Heart left ventricle (tissue), 16 donors: ENCODE results near the gene CCDC187. TPM values are rescaled to one million over a fixed set of nuclear protein-coding genes. Genes with fewer than 3 reads are reported as not detected.

Source experiments
- ATAC-seq, 4 donors: fragments of 200-7000 bp; cut with Tn5 transposase; one replicate each; pipeline ENCODE4 v1.9.1; 2020 to 2022; ENCODE audit warnings: moderate library complexity in 4 of 4, mild to moderate bottlenecking in 3 of 4, moderate number of reproducible peaks in 1 of 4
- DNase-seq, 5 donors: peaks; one replicate each; pipeline ENCODE4 v3.0.0-alpha.2; 2020
- H3K27ac ChIP-seq, 12 donors: fragments of 200-600 bp; sonication (generic) in 4 of 12; one replicate each; pipeline versions ENCODE4 v1.5.0 to v1.8.0; 2016 to 2022; ENCODE audit warnings: mild to moderate bottlenecking in 2 of 12
- H3K27me3 ChIP-seq, 9 donors: fragments of 200-600 bp; sonication (generic) in 2 of 9; one replicate each; pipeline versions ENCODE4 v1.5.1 to v1.8.0; 2016 to 2022; ENCODE audit warnings: mild to moderate bottlenecking in 3 of 9
- H3K36me3 ChIP-seq, 9 donors: fragments of 200-600 bp; sonication (generic) in 2 of 9; one replicate each; pipeline versions ENCODE4 v1.5.0 to v1.8.0; 2018 to 2022; ENCODE audit warnings: mild to moderate bottlenecking in 2 of 9
- H3K4me1 ChIP-seq, 12 donors: fragments of 200-600 bp; sonication (generic) in 4 of 12; one replicate each; pipeline versions ENCODE4 v1.5.0 to v1.8.0; 2016 to 2022; ENCODE audit warnings: mild to moderate bottlenecking in 3 of 12
- H3K4me3 ChIP-seq, 12 donors: fragments of 200-600 bp; sonication (generic) in 4 of 12; one replicate each; pipeline versions ENCODE4 v1.5.0 to v1.8.0; 2017 to 2022; ENCODE audit warnings: mild to moderate bottlenecking in 9 of 12, moderate library complexity in 4 of 12
- H3K9me3 ChIP-seq, 12 donors: fragments of 200-600 bp; sonication (generic) in 4 of 12; one replicate each; pipeline versions ENCODE4 v1.5.0 to v1.8.0; 2016 to 2022; ENCODE audit warnings: mild to moderate bottlenecking in 1 of 12
- POLR2A ChIP-seq, 2 donors: fragments of 450-650 bp; IDR thresholded peaks; one replicate each; pipeline ENCODE4 v1.6.1; 2017; ENCODE audit warnings: antibody characterized with exemption in 2 of 2, mild to moderate bottlenecking in 2 of 2, moderate library complexity in 2 of 2
- WGBS, 4 donors: extraction: QIAGEN DNeasy Blood & Tissue Kit in 2 of 4; methylation state at CpG; one replicate each; pipeline versions ENCODE4 v1.1.5 to v1.1.7; 2013 to 2018; 5-methylcytosine and 5-hydroxymethylcytosine counted together
- intact Hi-C, 10 donors: fragments of 100-400 bp; cut with DNase I; formaldehyde crosslinking; loops; one replicate each; pipeline versions ENCODE4 v1.11.1 to v1.14.2; 2022
- polyA plus RNA-seq, 2 donors: library from polyadenylated mRNA; stranded (reverse); fragments of 200-250 nt; gene quantifications; one replicate each; pipeline ENCODE4 v1.2.3, GENCODE V29; 2013
- total RNA-seq, 9 donors: library from RNA; depleted of rRNA in 2 of 9; stranded (reverse); fragments of >200 nt in 2 of 9; fragmentation: NEBNext Ultra II Directional in 3 of 9; extraction: Animal tissue kit (Norgen Biotek cat#: 25700) in 3 of 9; gene quantifications; one replicate each; pipeline versions ENCODE4 v1.1.0 to v1.2.4, GENCODE V29; 2016 to 2023
- TF ChIP-seq, protein P1 (sequence below), 12 donors: fragments of 200-600 bp; sonication (generic) in 4 of 12; IDR thresholded peaks; one replicate each; pipeline versions ENCODE4 v1.5.0 to v1.8.0; 2018 to 2022; ENCODE audit warnings: antibody characterized with exemption in 12 of 12, mild to moderate bottlenecking in 5 of 12
- donor health status: ischemic (EF 13 %, LVEDD 7.1; RV severe dilation, severe dysfunction).
- donor health status: healthy with polysubstance abuse.
- donor health status: DM: no; HTN: yes; CAD: no.
- donor health status: DM: no; HTN: no; CAD: no.
- donor health status: ischemic (EF 25% LVEDD 6.9; RV normal size, moderate dysfunction).
- donor health status: ischemic (EF 25% LVEDD 5.7; RV mildly dilated, moderate dysfunction).
- donor health status: healthy.
- donor health status: DM: yes; HTN: yes; CAD: no.
- donor health status: ischemic (EF 35%, LVEDD 5.7; RV mildly dilated, moderate dysfunction).
- donor health status: nonischemic (EF 11% LVEDD 7.7; RV severe dilation, severe dysfunction).
- donor health status: DM: yes; HTN: yes; CAD: no.
- donor health status: PGD.
- donor health status: ischemic (EF 29% LVEDD 5.4; RV normal size, mild dysfunction).
- donor health status: nonischemic (EF 23%, LVEDD 6.1; RV moderate dilation, normal function).

Gene CCDC187
- total and polyA plus RNA-seq, 11 donors = 0.04 TPM; not detected in 10

DNA sequence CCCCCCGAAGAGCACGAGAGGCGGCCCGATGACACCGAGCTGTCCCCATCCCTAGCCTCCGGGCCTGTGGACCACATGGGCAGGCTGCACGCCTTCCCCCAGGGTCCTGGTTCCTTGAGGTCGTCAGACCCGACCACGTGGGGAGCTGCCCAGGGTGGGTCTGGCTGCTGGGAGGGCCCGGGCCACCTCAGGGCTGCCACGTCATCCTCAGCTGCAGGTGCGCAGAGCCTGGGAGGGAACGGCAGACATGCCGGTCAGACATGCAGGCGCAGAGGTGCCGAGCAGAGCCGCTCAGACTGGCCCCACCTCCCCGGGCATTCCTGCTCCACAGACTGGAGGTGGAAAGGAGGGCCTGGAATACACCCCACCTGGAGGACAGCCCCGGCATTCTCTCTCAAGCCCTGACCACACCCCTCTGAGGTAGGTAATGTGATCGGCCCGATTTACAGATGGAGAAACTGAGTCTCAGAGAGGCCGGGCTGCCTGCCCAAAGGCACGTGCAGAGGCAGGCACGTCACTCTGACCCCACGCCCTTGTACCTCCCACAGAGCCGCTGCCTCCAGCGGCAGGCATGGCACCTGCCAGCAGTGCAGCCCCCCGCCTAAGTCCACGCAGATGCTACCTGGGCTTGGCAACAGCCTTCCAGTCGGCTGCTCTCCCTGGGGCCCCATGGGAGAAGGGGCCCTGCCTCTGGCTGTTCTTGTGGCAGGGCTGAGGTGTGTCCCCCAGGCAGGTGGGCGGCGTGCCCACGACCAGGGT is 649 bp downstream of the CCDC187 start:
- H3K4me1 ChIP-seq = no peaks in the 10 kb centered on the region
- whole genome bisulfite sequencing, 4 donors = 80 to 85% (median 83%) methylated on average over 17 to 34 of the region's 34 CpGs
- H3K27ac ChIP-seq = no peak overlapping the region
- TF ChIP-seq, protein P1, sequence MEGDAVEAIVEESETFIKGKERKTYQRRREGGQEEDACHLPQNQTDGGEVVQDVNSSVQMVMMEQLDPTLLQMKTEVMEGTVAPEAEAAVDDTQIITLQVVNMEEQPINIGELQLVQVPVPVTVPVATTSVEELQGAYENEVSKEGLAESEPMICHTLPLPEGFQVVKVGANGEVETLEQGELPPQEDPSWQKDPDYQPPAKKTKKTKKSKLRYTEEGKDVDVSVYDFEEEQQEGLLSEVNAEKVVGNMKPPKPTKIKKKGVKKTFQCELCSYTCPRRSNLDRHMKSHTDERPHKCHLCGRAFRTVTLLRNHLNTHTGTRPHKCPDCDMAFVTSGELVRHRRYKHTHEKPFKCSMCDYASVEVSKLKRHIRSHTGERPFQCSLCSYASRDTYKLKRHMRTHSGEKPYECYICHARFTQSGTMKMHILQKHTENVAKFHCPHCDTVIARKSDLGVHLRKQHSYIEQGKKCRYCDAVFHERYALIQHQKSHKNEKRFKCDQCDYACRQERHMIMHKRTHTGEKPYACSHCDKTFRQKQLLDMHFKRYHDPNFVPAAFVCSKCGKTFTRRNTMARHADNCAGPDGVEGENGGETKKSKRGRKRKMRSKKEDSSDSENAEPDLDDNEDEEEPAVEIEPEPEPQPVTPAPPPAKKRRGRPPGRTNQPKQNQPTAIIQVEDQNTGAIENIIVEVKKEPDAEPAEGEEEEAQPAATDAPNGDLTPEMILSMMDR (IDR thresholded peaks at IDR 0.05) = no peak
- TF ChIP-seq POLR2A (IDR thresholded peaks at IDR 0.05) = no peak
- DNase-seq (no peak), ATAC-seq (no peak)
- H3K4me3 ChIP-seq = no peak overlapping the region
- H3K9me3 ChIP-seq = no peaks in the 10 kb centered on the region
- no peaks in the 10 kb centered on the region for H3K36me3 ChIP-seq
- H3K27me3 ChIP-seq = peaks cover 0 to 10% (median 0%) of the 10 kb centered on the region in 9 donors
- intact Hi-C loops = no loop called here

DNA sequence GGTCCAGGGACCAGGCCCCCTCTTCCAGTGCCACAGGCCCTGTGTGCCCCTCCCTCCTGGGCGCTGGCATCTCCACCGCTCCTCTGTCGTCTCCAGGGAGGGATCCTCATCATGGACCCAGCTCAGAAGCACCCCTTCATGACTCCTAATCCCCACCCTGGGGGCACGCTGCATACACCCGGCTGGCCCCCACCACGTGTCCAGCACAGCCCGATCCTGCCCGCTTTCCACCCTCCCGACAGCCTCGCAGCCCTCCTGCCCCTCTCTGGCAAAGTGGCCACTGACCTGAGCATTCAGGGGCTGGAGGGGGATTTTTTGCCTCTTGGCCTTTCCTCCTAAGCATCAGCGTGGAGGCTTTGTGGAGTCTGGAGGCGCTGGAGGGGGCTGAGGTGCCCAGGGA is 1.4 kb downstream of the CCDC187 start:
- DNase-seq (no peak), ATAC-seq (no peak)
- intact Hi-C loops = no loop called here
- Histone ChIP-seq H3K4me1 (no peaks in the 10 kb centered on the region), H3K27me3 (peaks cover 0 to 10% (median 0%) of the 10 kb centered on the region in 9 donors), H3K9me3 (no peaks in the 10 kb centered on the region), H3K4me3 (no peak overlapping the region), H3K27ac (no peak overlapping the region), H3K36me3 (no peaks in the 10 kb centered on the region)
- WGBS, 4 donors = 82 to 90% (median 88%) methylated on average over 12 of the region's 12 CpGs
- no peak for TF ChIP-seq POLR2A (IDR thresholded peaks at IDR 0.05)
- TF ChIP-seq, protein P1 (IDR thresholded peaks at IDR 0.05) = no peak

DNA sequence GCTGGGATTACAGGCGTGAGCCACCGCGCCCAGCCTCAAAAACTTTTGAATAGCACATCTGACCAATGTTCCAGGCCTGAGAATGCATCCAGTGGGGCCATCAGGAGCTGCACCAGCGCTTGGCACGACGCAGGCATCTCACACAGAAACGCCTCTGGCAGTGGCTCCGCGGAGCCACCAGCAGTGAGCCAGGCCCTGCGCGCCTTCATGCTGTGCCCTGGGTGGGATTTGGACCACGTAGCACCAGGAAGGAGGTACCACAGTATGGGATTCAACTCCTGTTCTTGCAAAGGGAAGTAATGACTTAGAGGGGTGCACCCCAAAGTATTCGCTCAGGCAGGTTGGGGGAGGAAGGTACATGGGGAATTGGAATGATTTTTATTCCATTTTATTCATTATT is 3.0 kb downstream of the CCDC187 start:
- Histone ChIP-seq H3K27ac (no peak overlapping the region), H3K9me3 (no peaks in the 10 kb centered on the region), H3K27me3 (peaks cover 0 to 10% (median 0%) of the 10 kb centered on the region in 9 donors), H3K4me1 (no peaks in the 10 kb centered on the region), H3K4me3 (no peak overlapping the region), H3K36me3 (no peaks in the 10 kb centered on the region)
- intact Hi-C loops = no loop called here
- TF ChIP-seq, protein P1 (IDR thresholded peaks at IDR 0.05) = no peak
- TF ChIP-seq POLR2A (IDR thresholded peaks at IDR 0.05) = no peak
- DNase-seq = no peak
- ATAC-seq = no peak
- WGBS, 4 donors = 84 to 90% (median 88%) methylated on average over 13 of the region's 13 CpGs

DNA sequence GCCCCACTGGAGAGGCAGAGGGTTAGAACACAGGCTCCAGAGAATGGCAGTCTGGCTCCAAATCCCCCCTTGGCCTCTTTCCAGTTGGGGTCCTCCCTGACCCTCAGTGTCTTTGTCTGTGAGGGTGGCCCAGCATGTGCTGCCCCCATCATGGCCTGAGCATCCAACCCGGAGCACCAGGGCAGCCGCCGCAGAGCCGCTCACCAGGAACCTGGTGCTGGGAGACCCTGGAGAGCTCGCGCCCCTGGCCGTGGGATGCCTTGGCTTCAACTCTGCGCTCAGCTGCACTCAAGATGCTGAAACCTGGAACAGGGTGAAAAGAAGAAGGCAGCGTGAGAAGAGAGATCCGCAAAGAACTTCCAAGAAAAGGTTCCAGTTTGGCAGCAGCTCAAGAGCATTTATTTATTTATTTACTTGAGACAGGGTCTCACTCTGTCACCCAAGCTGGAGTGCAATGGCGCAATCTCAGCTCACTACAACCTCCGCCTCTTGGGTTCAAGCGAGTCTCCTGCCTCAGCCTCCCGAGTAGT is 3.8 kb downstream of the CCDC187 start:
- no peak for DNase-seq

More for the DNA sequence above, 3.8 kb downstream of the CCDC187 start:
- no peak for TF ChIP-seq POLR2A (IDR thresholded peaks at IDR 0.05)
- TF ChIP-seq, protein P1 (IDR thresholded peaks at IDR 0.05) = no peak
- ATAC-seq = no peak
- Histone ChIP-seq H3K4me3 (no peak overlapping the region), H3K9me3 (no peaks in the 10 kb centered on the region), H3K36me3 (no peaks in the 10 kb centered on the region), H3K27ac (no peak overlapping the region), H3K4me1 (no peaks in the 10 kb centered on the region), H3K27me3 (peaks cover 0 to 10% (median 0%) of the 10 kb centered on the region in 9 donors)
- WGBS, 4 donors = 86 to 91% (median 88%) methylated on average over 14 of the region's 14 CpGs
- intact Hi-C loops = no loop called here
